A673 (cell line): ENCODE results near the gene LACRT. TPM values are rescaled to one million over a fixed set of nuclear protein-coding genes. Genes with fewer than 3 reads are reported as not detected.

Experiments used
- BruUV-seq: library from RNA; stranded (reverse); fragments of 400-500 nt; replicated peaks from 2 replicates; lab custom pipeline; 2021; lab: Mats Ljungman, UMichigan
- CTCF ChIA-PET: fragments of 300-600 bp; sonication (Branson Sonifier 250); formaldehyde crosslinking; loops from one replicate; lab custom pipeline; 2022; ENCODE audit warnings: antibody characterized with exemption; lab: Charles Lee
- POLR2A ChIA-PET: fragments of 300-600 bp; sonication (Branson Sonifier 250); formaldehyde crosslinking; loops from one replicate; lab custom pipeline; 2022; ENCODE audit warnings: antibody characterized with exemption; ENCODE audit not compliant: low non-redundant PET; lab: Charles Lee
- DNase-seq: peaks from one replicate; pipeline ENCODE4 v3.0.0-alpha.2; 2015; ENCODE audit warnings: low spot score
- H3K27ac ChIP-seq: fragments of 200-600 bp; sonication (generic); 2 replicates; pipeline ENCODE4 v1.5.1; 2016; ENCODE audit warnings: mixed run types, low read depth, mild to moderate bottlenecking, mixed read lengths, antibody characterized with exemption, low read length; ENCODE audit not compliant: poor library complexity, severe bottlenecking
- H3K27me3 ChIP-seq: fragments of 200-600 bp; sonication (generic); replicated peaks from 2 replicates; pipeline ENCODE4 v1.6.1; 2017; ENCODE audit warnings: mixed run types, low read depth, mild to moderate bottlenecking, mixed read lengths, antibody characterized with exemption, low read length; ENCODE audit not compliant: insufficient read depth, poor library complexity
- H3K36me3 ChIP-seq: fragments of 200-600 bp; sonication (generic); 2 replicates; pipeline ENCODE4 v1.6.1; 2016; ENCODE audit warnings: mixed run types, mild to moderate bottlenecking, mixed read lengths, antibody characterized with exemption, low read length; ENCODE audit not compliant: insufficient read depth, poor library complexity, severe bottlenecking
- H3K4me1 ChIP-seq: fragments of 200-600 bp; sonication (generic); 2 replicates; pipeline ENCODE4 v1.6.1; 2017; ENCODE audit warnings: mixed run types, mild to moderate bottlenecking, mixed read lengths, antibody characterized with exemption, low read length; ENCODE audit not compliant: insufficient read depth, poor library complexity, severe bottlenecking
- H3K4me3 ChIP-seq: fragments of 200-600 bp; sonication (generic); 2 replicates; pipeline ENCODE4 v1.5.1; 2016; ENCODE audit warnings: low read depth, mixed run types, mild to moderate bottlenecking, mixed read lengths, low read length; ENCODE audit not compliant: poor library complexity, severe bottlenecking
- H3K9me3 ChIP-seq: fragments of 200-600 bp; sonication (generic); 2 replicates; pipeline ENCODE4 v1.6.1; 2016; ENCODE audit warnings: mixed run types, low read depth, mild to moderate bottlenecking, mixed read lengths, antibody characterized with exemption, low read length; ENCODE audit not compliant: poor library complexity, severe bottlenecking
- CTCF ChIP-seq: fragments of 300-800, 200-600 bp; sonication (generic); conservative IDR thresholded peaks from 2 replicates; pipeline ENCODE4 v1.5.1; 2017; ENCODE audit warnings: low read depth, mild to moderate bottlenecking, antibody characterized with exemption, low read length, moderate library complexity, mixed read lengths
- EZH2 ChIP-seq: fragments of 200-600 bp; sonication (generic); IDR thresholded peaks from 2 replicates; pipeline ENCODE4 v1.6.1; 2017; ENCODE audit warnings: borderline replicate concordance, low read depth, mild to moderate bottlenecking, mixed read lengths, antibody characterized with exemption, low read length; ENCODE audit not compliant: poor library complexity, severe bottlenecking
- intact Hi-C: fragments of 100-400 bp; cut with micrococcal nuclease; formaldehyde crosslinking; loops from one replicate; pipeline ENCODE4 v1.10.0; 2022; ENCODE audit not compliant: unreplicated experiment
- total RNA-seq: library from RNA; stranded (reverse); gene quantifications from 2 replicates; pipeline ENCODE4 v1.2.3, GENCODE V29; 2021

Gene LACRT
- total RNA-seq, 1 experiment from 2014 or later: not detected

- CTCF ChIA-PET: interaction anchor here (0.6 to 0.7 kb wide), 2 partner anchors 22 to 355 kb away, joined by 3 to 6 read pairs; partner anchors contain the start of gene COPZ1
- H3K27me3 ChIP-seq: no peaks in the 10 kb centered on the region
- TF ChIP-seq EZH2: no peak
- TF ChIP-seq CTCF: peak; percentile 62
- H3K27ac ChIP-seq: no peak overlapping the region
- H3K9me3 ChIP-seq: no peaks in the 10 kb centered on the region
- POLR2A ChIA-PET: no interaction called here
- DNase-seq: peak; percentile 42
- H3K4me3 ChIP-seq: no peak overlapping the region
- H3K4me1 ChIP-seq: peaks cover 8% of the 10 kb centered on the region
- no TSS peak for BruUV-seq
- no peaks in the 10 kb centered on the region for H3K36me3 ChIP-seq
- intact Hi-C loops: no loop called here
Measured at GRCh38 chr12:54680374-54680773, 45.7 kb upstream of the LACRT start.

GRCh38 chr12:54678131-54678530 lies 43.4 kb upstream of the LACRT start:
- BruUV-seq: no TSS peak
- ChIA-PET POLR2A (no interaction called here), CTCF (no interaction called here)

GRCh38 chr12:54667945-54668344 lies 33.2 kb upstream of the LACRT start:
- Histone ChIP-seq H3K27ac (no peak overlapping the region), H3K36me3 (no peaks in the 10 kb centered on the region), H3K27me3 (no peaks in the 10 kb centered on the region), H3K4me1 (no peaks in the 10 kb centered on the region), H3K4me3 (no peak overlapping the region), H3K9me3 (no peaks in the 10 kb centered on the region)
- POLR2A ChIA-PET: no interaction called here
- TF ChIP-seq EZH2: no peak
- no peak for TF ChIP-seq CTCF
- BruUV-seq: no TSS peak
- no peak for DNase-seq
- CTCF ChIA-PET: no interaction called here
- intact Hi-C loops: no loop called here

More at GRCh38 chr12:54678131-54678530, 43.4 kb upstream of the LACRT start:
- Histone ChIP-seq H3K27ac (no peak overlapping the region), H3K4me3 (no peak overlapping the region), H3K36me3 (no peaks in the 10 kb centered on the region), H3K27me3 (no peaks in the 10 kb centered on the region), H3K9me3 (no peaks in the 10 kb centered on the region), H3K4me1 (peaks cover 2% of the 10 kb centered on the region)
- TF ChIP-seq CTCF (no peak), EZH2 (no peak)
- no peak for DNase-seq
- intact Hi-C loops: no loop called here
